ENCODE results near the gene TSPOAP1. TPM values are rescaled to one million over a fixed set of nuclear protein-coding genes. Genes with fewer than 3 reads are reported as not detected.

Gene TSPOAP1
- total RNA-seq, 2 donors from 2014 or later = 30.5 to 32.8 TPM

Other genes starting within 250 kb of the TSPOAP1 start
- 10 to 100 TPM; 41.0 to 44.1 TPM for gene DYNLL2, start 245.4 kb downstream of the TSPOAP1 start, total RNA-seq
- gene OR4D1, start 180.4 kb downstream of the TSPOAP1 start, total RNA-seq = 1 to 10 TPM; 1.0 to 1.2 TPM
- not detected for gene OR4D2, start 161.8 kb downstream of the TSPOAP1 start, total RNA-seq
- gene EPX, start 136.1 kb downstream of the TSPOAP1 start, total RNA-seq = not detected
- 1 to 10 TPM; 7.6 to 7.7 TPM for gene MKS1, start 109.5 kb downstream of the TSPOAP1 start, total RNA-seq
- under 1 TPM in 1 of 2 donors, not detected in 1; 0.44 TPM for gene LPO, start 90.2 kb downstream of the TSPOAP1 start, total RNA-seq
- gene MPO, start 47.9 kb downstream of the TSPOAP1 start, total RNA-seq = under 1 TPM in 1 of 2 donors, not detected in 1; 0.07 TPM
- 10 to 100 TPM; 41.3 to 50.6 TPM for gene SUPT4H1, start 23.4 kb upstream of the TSPOAP1 start, total RNA-seq
- gene RNF43, start 88.7 kb upstream of the TSPOAP1 start, total RNA-seq = under 1 TPM; 0.57 to 0.94 TPM
- 1 to 10 TPM; 1.5 to 1.6 TPM for gene HSF5, start 159.6 kb upstream of the TSPOAP1 start, total RNA-seq
- gene MTMR4, start 185.8 kb upstream of the TSPOAP1 start, total RNA-seq = 10 to 100 TPM; 36.6 to 41.3 TPM